A549 (cell line): Measurements from ENCODE around the gene PDZD2. TPM values are rescaled to one million over a fixed set of nuclear protein-coding genes. Genes with fewer than 3 reads are reported as not detected.

Experiments
- ATAC-seq, 2 experiments: fragments of 200-7000 bp in 1 of 2; fragments of >200 bp in 1 of 2; cut with Nextera tagmentation in 1 of 2; cut with Tn5 transposase in 1 of 2; 3 replicates each; pipeline versions ENCODE4 v1.8.0 to v1.9.1; 2018 to 2020; ENCODE audit warnings: mild to moderate bottlenecking in 1 of 2, moderate library complexity in 1 of 2
- CTCF ChIA-PET: fragments of 300-600 bp; sonication (Branson Sonifier 250); formaldehyde crosslinking; extraction: SDS; loops from one replicate; lab custom pipeline; 2021; ENCODE audit warnings: antibody characterized with exemption, inconsistent platforms; lab: Yijun Ruan, JAX
- POLR2A ChIA-PET: fragments of 350-600 bp; formaldehyde crosslinking; extraction: SDS; loops from one replicate; lab custom pipeline; 2021; ENCODE audit warnings: antibody characterized with exemption, inconsistent platforms; lab: Yijun Ruan, JAX
- DNase-seq, 2 experiments: peaks; one replicate each; pipeline versions ENCODE4 v3.0.0 to v3.0.0-alpha.2; 2011 to 2016; ENCODE audit warnings: low read depth in 1 of 2, low spot score in 1 of 2
- FAIRE-seq: peaks from 2 replicates; lab custom pipeline; 2011; peaks lifted over from hg19 to GRCh38; lab: Jason Lieb, UNC
- H3K27ac ChIP-seq, 2 experiments: fragments of >200 bp; sonication (Bioruptor Twin); formaldehyde crosslinking; 3 replicates each; pipeline ENCODE4 v1.5.1; 2016 to 2017
- H3K4me1 ChIP-seq: fragments of >200 bp; sonication (Bioruptor Twin); formaldehyde crosslinking; 3 replicates; pipeline ENCODE4 v1.6.1; 2016
- H3K4me2 ChIP-seq: fragments of >200 bp; sonication (Bioruptor Twin); formaldehyde crosslinking; 3 replicates; pipeline ENCODE4 v1.6.1; 2016
- H3K4me3 ChIP-seq: fragments of >200 bp; sonication (Bioruptor Twin); formaldehyde crosslinking; 3 replicates; pipeline ENCODE4 v1.5.1; 2016
- H3K9me3 ChIP-seq: fragments of >200 bp; sonication (Bioruptor Twin); formaldehyde crosslinking; 3 replicates; pipeline ENCODE4 v1.6.1; 2016
- CTCF ChIP-seq: fragments of >200 bp; sonication (Bioruptor Twin); formaldehyde crosslinking; IDR thresholded peaks from 3 replicates; pipeline ENCODE4 v1.5.1; 2016
- EHMT2 ChIP-seq: fragments of 200-600 bp; sonication (generic); IDR thresholded peaks from 2 replicates; pipeline ENCODE4 v1.6.1; 2016; ENCODE audit warnings: antibody characterized with exemption, low read depth, mild to moderate bottlenecking, moderate library complexity
- ELK1 ChIP-seq: fragments of 150-350 bp; IDR thresholded peaks from 2 replicates; pipeline ENCODE4 v1.6.1; 2014; ENCODE audit warnings: low read depth, mild to moderate bottlenecking, low read length
- HEYL ChIP-seq: fragments of 250-450 bp; sonication (Bioruptor Pico); IDR thresholded peaks from 2 replicates; pipeline ENCODE4 v1.8.0; 2021; ENCODE audit warnings: mild to moderate bottlenecking, moderate library complexity
- KDM1A ChIP-seq: fragments of 200-600 bp; sonication (generic); IDR thresholded peaks from 2 replicates; pipeline ENCODE4 v1.6.1; 2016; ENCODE audit warnings: low read depth, mild to moderate bottlenecking
- NFE2L2 ChIP-seq: fragments of 150-350 bp; conservative IDR thresholded peaks from 2 replicates; pipeline ENCODE4 v1.6.1; 2014; ENCODE audit warnings: low read length
- RAD21 ChIP-seq, 2 experiments: fragments of >200 bp in 1 of 2; sonication (Bioruptor Twin) in 1 of 2; formaldehyde crosslinking in 1 of 2; IDR thresholded peaks in 1 of 2; conservative IDR thresholded peaks in 1 of 2; 2 replicates in 1 of 2; 3 replicates in 1 of 2; pipeline ENCODE4 v1.6.1; 2012 to 2018; ENCODE audit warnings: inconsistent platforms in 1 of 2
- RNF2 ChIP-seq: fragments of 200-600 bp; sonication (generic); IDR thresholded peaks from 2 replicates; pipeline ENCODE4 v1.6.1; 2016; ENCODE audit warnings: low read depth, mild to moderate bottlenecking, antibody characterized with exemption, moderate library complexity, borderline replicate concordance
- SMC3 ChIP-seq: fragments of >200 bp; sonication (Bioruptor Twin); formaldehyde crosslinking; IDR thresholded peaks from 3 replicates; pipeline ENCODE4 v1.6.1; 2018; ENCODE audit warnings: inconsistent platforms
- TFCP2L1 ChIP-seq: fragments of 250-450 bp; sonication (Bioruptor Pico); IDR thresholded peaks from 2 replicates; pipeline ENCODE4 v1.5.0; 2021; ENCODE audit warnings: mild to moderate bottlenecking
- ZSCAN20 ChIP-seq: fragments of 250-450 bp; sonication (Bioruptor Pico); IDR thresholded peaks from 2 replicates; pipeline ENCODE4 v1.8.0; 2022; ENCODE audit warnings: mild to moderate bottlenecking, moderate library complexity
- WGBS: methylation state at CpG from one replicate; pipeline ENCODE4 v1.1.6; 2017; ENCODE audit errors: missing lambda C conversion rate; 5-methylcytosine and 5-hydroxymethylcytosine counted together
- polyA plus RNA-seq, 4 experiments: library from polyadenylated mRNA; depleted of rRNA in 3 of 4; stranded (reverse); fragments of >200 nt; fragmentation: RNase III in 1 of 4; extraction: RNeasy Plus Mini Kit Qiagen cat#74134 plus additional on column Dnase treatment in 1 of 4; gene quantifications; 2 replicates in 3 of 4; 3 replicates in 1 of 4; pipeline ENCODE4 v1.2.3, GENCODE V29; 2011 to 2017
- TF ChIP-seq, protein P1 (sequence below): fragments of >200 bp; sonication (Bioruptor Twin); formaldehyde crosslinking; IDR thresholded peaks from 3 replicates; pipeline ENCODE4 v1.6.1; 2016
- TF ChIP-seq, protein P2 (sequence below): fragments of 200-600 bp; sonication (generic); IDR thresholded peaks from 2 replicates; pipeline ENCODE4 v1.6.1; 2016; ENCODE audit warnings: antibody characterized with exemption, mild to moderate bottlenecking, moderate library complexity

PDZD2 gene
- polyA plus RNA-seq, 2 of the 4 experiments (the other 2 are of a cell fraction), result 0.06 to 0.09 TPM

GRCh38 chr5:32090755-32091128 lies 451.8 kb downstream of the PDZD2 start:
- Histone ChIP-seq H3K4me2 (no peak overlapping the region), H3K9me3 (no peaks in the 10 kb centered on the region), H3K27ac (no peak overlapping the region), H3K4me1 (0 out of 3 replicates have a peak, but pooled peaks cover 3% of the 10 kb centered on the region), H3K4me3 (no peak overlapping the region)
- POLR2A ChIA-PET, result no interaction called here
- TF ChIP-seq RNF2, result no peak
- TF ChIP-seq ZSCAN20, result no peak
- no peak for TF ChIP-seq EHMT2
- no peak for TF ChIP-seq ELK1
- CTCF ChIA-PET, result interaction anchor here (0.6 to 5.4 kb wide), 3 partner anchors 13 to 530 kb away, joined by 3 to 53 read pairs (median 12); no protein-coding TSS in a partner anchor
- no peak for DNase-seq
- 92% methylated on average over 14 of the region's 17 CpGs for WGBS
- ATAC-seq, result no peak
- FAIRE-seq, result no peak

GRCh38 chr5:32092938-32093812 lies 454.2 kb downstream of the PDZD2 start:
- Histone ChIP-seq H3K27ac (no peak overlapping the region), H3K4me3 (no peak overlapping the region), H3K4me1 (0 out of 3 replicates have a peak, but pooled peaks cover 3% of the 10 kb centered on the region), H3K4me2 (peak overlapping the region; percentile 49), H3K9me3 (no peaks in the 10 kb centered on the region)
- ChIA-PET POLR2A (interaction anchor here (0.5 to 0.6 kb wide), 2 partner anchors 14 to 497 kb away, joined by 3 to 4 read pairs; no protein-coding TSS in a partner anchor), CTCF (interaction anchor here (0.6 to 5.4 kb wide), 59 partner anchors 8 to 550 kb away, joined by 3 to 53 read pairs (median 3); partner anchors contain the start of gene PDZD2)
- TF ChIP-seq KDM1A, result no peak
- TF ChIP-seq NFE2L2, result no peak
- TF ChIP-seq TFCP2L1 (CRISPR knock-in tag), result no peak
- no peak for TF ChIP-seq EHMT2
- TF ChIP-seq RNF2, result no peak
- TF ChIP-seq HEYL (CRISPR knock-in tag), result no peak
- peak; percentile 88 for TF ChIP-seq CTCF
- peak; percentile 91 for TF ChIP-seq SMC3
- TF ChIP-seq RAD21 (conservative IDR thresholded peaks at IDR 0.05 in 1 of 2, IDR thresholded peaks at IDR 0.05 in 1 of 2), result peak; percentile 90 to 94
- peak; percentile 77 to 78 for DNase-seq
- 41% methylated on average over 20 of the region's 20 CpGs for WGBS
- FAIRE-seq, result no peak
- peak; percentile 96 for ATAC-seq

DNA sequence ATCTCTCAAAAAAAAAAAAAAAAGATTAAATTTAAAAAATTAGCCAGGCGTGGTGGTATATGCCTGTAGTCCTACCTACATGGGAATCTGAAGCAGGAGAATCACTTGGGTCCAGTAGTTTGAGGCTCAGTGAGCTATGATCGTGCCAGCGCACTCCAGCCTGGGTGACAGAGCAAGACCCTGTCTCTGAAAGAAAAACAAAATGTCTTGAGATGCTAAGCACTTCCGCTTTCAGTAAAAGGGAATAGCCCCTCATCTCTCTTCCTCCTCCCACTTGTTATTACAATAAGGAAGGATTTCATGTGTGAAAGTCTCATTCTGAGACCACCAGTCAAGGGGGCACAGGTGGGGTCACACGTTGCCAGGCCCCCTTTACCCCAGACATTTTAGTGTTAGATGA lies 455.8 kb downstream of the PDZD2 start:
- H3K4me2 ChIP-seq, result no peak overlapping the region
- 76% methylated on average over 5 of the region's 5 CpGs for WGBS
- CTCF ChIA-PET, result interaction anchor here (0.7 kb wide), 1 partner anchor 13 kb away, joined by 9 read pairs; no protein-coding TSS in a partner anchor

More for the DNA sequence above, 455.8 kb downstream of the PDZD2 start:
- FAIRE-seq (no peak), DNase-seq (no peak), ATAC-seq (no peak)
- POLR2A ChIA-PET, result no interaction called here
- Histone ChIP-seq H3K4me3 (no peak overlapping the region), H3K27ac (no peak overlapping the region), H3K9me3 (no peaks in the 10 kb centered on the region), H3K4me1 (0 out of 3 replicates have a peak, but pooled peaks cover 3% of the 10 kb centered on the region)
- TF ChIP-seq, protein P1, sequence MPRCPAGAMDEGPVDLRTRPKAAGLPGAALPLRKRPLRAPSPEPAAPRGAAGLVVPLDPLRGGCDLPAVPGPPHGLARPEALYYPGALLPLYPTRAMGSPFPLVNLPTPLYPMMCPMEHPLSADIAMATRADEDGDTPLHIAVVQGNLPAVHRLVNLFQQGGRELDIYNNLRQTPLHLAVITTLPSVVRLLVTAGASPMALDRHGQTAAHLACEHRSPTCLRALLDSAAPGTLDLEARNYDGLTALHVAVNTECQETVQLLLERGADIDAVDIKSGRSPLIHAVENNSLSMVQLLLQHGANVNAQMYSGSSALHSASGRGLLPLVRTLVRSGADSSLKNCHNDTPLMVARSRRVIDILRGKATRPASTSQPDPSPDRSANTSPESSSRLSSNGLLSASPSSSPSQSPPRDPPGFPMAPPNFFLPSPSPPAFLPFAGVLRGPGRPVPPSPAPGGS, result no peak
- TF ChIP-seq ELK1 (no peak), RNF2 (no peak)
- TF ChIP-seq, protein P2, sequence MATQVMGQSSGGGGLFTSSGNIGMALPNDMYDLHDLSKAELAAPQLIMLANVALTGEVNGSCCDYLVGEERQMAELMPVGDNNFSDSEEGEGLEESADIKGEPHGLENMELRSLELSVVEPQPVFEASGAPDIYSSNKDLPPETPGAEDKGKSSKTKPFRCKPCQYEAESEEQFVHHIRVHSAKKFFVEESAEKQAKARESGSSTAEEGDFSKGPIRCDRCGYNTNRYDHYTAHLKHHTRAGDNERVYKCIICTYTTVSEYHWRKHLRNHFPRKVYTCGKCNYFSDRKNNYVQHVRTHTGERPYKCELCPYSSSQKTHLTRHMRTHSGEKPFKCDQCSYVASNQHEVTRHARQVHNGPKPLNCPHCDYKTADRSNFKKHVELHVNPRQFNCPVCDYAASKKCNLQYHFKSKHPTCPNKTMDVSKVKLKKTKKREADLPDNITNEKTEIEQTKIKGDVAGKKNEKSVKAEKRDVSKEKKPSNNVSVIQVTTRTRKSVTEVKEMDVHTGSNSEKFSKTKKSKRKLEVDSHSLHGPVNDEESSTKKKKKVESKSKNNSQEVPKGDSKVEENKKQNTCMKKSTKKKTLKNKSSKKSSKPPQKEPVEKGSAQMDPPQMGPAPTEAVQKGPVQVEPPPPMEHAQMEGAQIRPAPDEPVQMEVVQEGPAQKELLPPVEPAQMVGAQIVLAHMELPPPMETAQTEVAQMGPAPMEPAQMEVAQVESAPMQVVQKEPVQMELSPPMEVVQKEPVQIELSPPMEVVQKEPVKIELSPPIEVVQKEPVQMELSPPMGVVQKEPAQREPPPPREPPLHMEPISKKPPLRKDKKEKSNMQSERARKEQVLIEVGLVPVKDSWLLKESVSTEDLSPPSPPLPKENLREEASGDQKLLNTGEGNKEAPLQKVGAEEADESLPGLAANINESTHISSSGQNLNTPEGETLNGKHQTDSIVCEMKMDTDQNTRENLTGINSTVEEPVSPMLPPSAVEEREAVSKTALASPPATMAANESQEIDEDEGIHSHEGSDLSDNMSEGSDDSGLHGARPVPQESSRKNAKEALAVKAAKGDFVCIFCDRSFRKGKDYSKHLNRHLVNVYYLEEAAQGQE, result no peak
